ENCODE measurements around the gene DENND4A.

- TF ChIP-seq, protein P1, sequence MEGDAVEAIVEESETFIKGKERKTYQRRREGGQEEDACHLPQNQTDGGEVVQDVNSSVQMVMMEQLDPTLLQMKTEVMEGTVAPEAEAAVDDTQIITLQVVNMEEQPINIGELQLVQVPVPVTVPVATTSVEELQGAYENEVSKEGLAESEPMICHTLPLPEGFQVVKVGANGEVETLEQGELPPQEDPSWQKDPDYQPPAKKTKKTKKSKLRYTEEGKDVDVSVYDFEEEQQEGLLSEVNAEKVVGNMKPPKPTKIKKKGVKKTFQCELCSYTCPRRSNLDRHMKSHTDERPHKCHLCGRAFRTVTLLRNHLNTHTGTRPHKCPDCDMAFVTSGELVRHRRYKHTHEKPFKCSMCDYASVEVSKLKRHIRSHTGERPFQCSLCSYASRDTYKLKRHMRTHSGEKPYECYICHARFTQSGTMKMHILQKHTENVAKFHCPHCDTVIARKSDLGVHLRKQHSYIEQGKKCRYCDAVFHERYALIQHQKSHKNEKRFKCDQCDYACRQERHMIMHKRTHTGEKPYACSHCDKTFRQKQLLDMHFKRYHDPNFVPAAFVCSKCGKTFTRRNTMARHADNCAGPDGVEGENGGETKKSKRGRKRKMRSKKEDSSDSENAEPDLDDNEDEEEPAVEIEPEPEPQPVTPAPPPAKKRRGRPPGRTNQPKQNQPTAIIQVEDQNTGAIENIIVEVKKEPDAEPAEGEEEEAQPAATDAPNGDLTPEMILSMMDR (IDR thresholded peaks at IDR 0.05 in 4 of 5, conservative IDR thresholded peaks at IDR 0.05 in 1 of 5) = no peak
- no peak for TF ChIP-seq POLR2A (IDR thresholded peaks at IDR 0.05)
Measured at GRCh38 chr15:65824941-65825544, 33.0 kb upstream of the DENND4A start.
